ENCODE data around the gene MBD3L3. TPM values are rescaled to one million over a fixed set of nuclear protein-coding genes. Genes with fewer than 3 reads are reported as not detected.

MBD3L3 gene
- total and polyA plus RNA-seq, 2 experiments from 2014 or later = not detected

- H3K9me3 ChIP-seq (ENCODE audit: low read depth) = peaks cover 20% of the 10 kb centered on the region
- WGBS (ENCODE audit: low lambda C conversion rate, missing lambda C conversion rate) = 98% methylated on average over 6 of the region's 6 CpGs
These were observed 30.5 kb upstream of the MBD3L3 start for GRCh38 chr19:7088999-7089398.

GRCh38 chr19:7083076-7083956, 24.8 kb upstream of the MBD3L3 start:
- Histone ChIP-seq H3K27me3 (no peaks in the 10 kb centered on the region), H3K9me3 (ENCODE audit: low read depth) (peaks cover 72% of the 10 kb centered on the region), H3K4me2 (no peak overlapping the region), H2AFZ (no peak overlapping the region), H3K4me3 (no peak overlapping the region), H3K9me2 (replicated peaks; ENCODE audit: insufficient read depth) (no peaks in the 10 kb centered on the region), H3K79me2 (no peaks in the 10 kb centered on the region), H3K36me3 (replicated peaks; ENCODE audit: insufficient read depth, low read depth) (peaks cover 38% of the 10 kb centered on the region), H3K27ac (no peak overlapping the region), H3K4me1 (ENCODE audit: insufficient read depth) (no peaks in the 10 kb centered on the region), H4K20me1 (ENCODE audit: insufficient read depth, poor library complexity, severe bottlenecking) (no peaks in the 10 kb centered on the region)
- TF ChIP-seq EZH2 (IDR thresholded peaks at IDR 0.05; ENCODE audit: borderline replicate concordance) = no peak
- TF ChIP-seq EZH2phosphoT487 (IDR thresholded peaks at IDR 0.05; ENCODE audit: low read depth, severe bottlenecking, unreplicated experiment) = no peak
- TF ChIP-seq CTCF (IDR thresholded peaks at IDR 0.05; ENCODE audit: poor library complexity) = no peak
- 97% methylated on average over 15 of the region's 15 CpGs for WGBS (ENCODE audit: low lambda C conversion rate, missing lambda C conversion rate)
- no peak for DNase-seq (ENCODE audit: low spot score)

More at GRCh38 chr19:7088999-7089398, 30.5 kb upstream of the MBD3L3 start:
- H4K20me1 ChIP-seq (ENCODE audit: insufficient read depth, poor library complexity, severe bottlenecking) = no peaks in the 10 kb centered on the region
- H3K4me1 ChIP-seq (ENCODE audit: insufficient read depth) = no peaks in the 10 kb centered on the region
- no peaks in the 10 kb centered on the region for H3K79me2 ChIP-seq
- H2AFZ ChIP-seq = no peak overlapping the region
- no peaks in the 10 kb centered on the region for H3K9me2 ChIP-seq (replicated peaks; ENCODE audit: insufficient read depth)
- H3K27me3 ChIP-seq = no peaks in the 10 kb centered on the region
- no peak overlapping the region for H3K27ac ChIP-seq
- peaks cover 6% of the 10 kb centered on the region for H3K36me3 ChIP-seq (replicated peaks; ENCODE audit: insufficient read depth, low read depth)
- H3K4me3 ChIP-seq = no peak overlapping the region
- DNase-seq (ENCODE audit: low spot score) = no peak
- H3K4me2 ChIP-seq = no peak overlapping the region
- no peak for TF ChIP-seq EZH2 (IDR thresholded peaks at IDR 0.05; ENCODE audit: borderline replicate concordance)
- no peak for TF ChIP-seq EZH2phosphoT487 (IDR thresholded peaks at IDR 0.05; ENCODE audit: low read depth, severe bottlenecking, unreplicated experiment)
- TF ChIP-seq CTCF (IDR thresholded peaks at IDR 0.05; ENCODE audit: poor library complexity) = no peak

GRCh38 chr19:7078008-7078407, 19.5 kb upstream of the MBD3L3 start:
- DNase-seq (ENCODE audit: low spot score) = no peak
- Histone ChIP-seq H3K9me2 (replicated peaks; ENCODE audit: insufficient read depth) (no peaks in the 10 kb centered on the region), H3K36me3 (replicated peaks; ENCODE audit: insufficient read depth, low read depth) (peaks cover 31% of the 10 kb centered on the region), H3K27me3 (no peaks in the 10 kb centered on the region), H3K27ac (no peak overlapping the region), H3K4me2 (no peak overlapping the region), H3K79me2 (no peaks in the 10 kb centered on the region), H3K4me1 (ENCODE audit: insufficient read depth) (no peaks in the 10 kb centered on the region), H3K9me3 (ENCODE audit: low read depth) (peaks cover 55% of the 10 kb centered on the region), H4K20me1 (ENCODE audit: insufficient read depth, poor library complexity, severe bottlenecking) (no peaks in the 10 kb centered on the region), H2AFZ (no peak overlapping the region), H3K4me3 (no peak overlapping the region)
- 96% methylated on average over 2 of the region's 2 CpGs for WGBS (ENCODE audit: low lambda C conversion rate, missing lambda C conversion rate)
- TF ChIP-seq EZH2phosphoT487 (IDR thresholded peaks at IDR 0.05; ENCODE audit: low read depth, severe bottlenecking, unreplicated experiment) (no peak), EZH2 (IDR thresholded peaks at IDR 0.05; ENCODE audit: borderline replicate concordance) (no peak), CTCF (IDR thresholded peaks at IDR 0.05; ENCODE audit: poor library complexity) (no peak)

Measured in hepatocyte (in vitro differentiated cells).